ENCODE data around the gene POU2F1. TPM values are rescaled to one million over a fixed set of nuclear protein-coding genes. Genes with fewer than 3 reads are reported as not detected.

POU2F1 gene
- total and polyA plus RNA-seq, 2 donors (not counting 3 experiments of a cell fraction or from before 2014, with no cell fraction given): 6.0 to 12.9 TPM

DNA sequence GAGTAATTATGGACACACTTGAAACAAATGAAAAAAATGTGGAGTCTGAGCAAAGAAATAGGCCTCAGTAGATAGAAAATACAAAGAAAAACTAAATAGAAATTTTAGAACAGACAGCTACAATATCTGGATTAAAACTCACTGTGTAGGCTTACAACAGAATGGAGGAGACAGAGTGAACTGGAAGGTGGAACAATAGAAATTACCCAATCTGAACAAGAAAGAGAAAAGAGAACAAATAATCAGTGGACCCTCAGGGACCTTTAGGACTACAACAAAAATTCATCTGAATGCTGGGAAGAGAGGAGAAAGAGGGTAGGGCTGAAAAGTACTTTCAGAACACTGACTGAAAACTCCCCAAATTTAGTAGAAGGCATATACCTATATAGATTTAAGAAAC lies 90.0 kb downstream of the POU2F1 start:
- FAIRE-seq: no peak
- no peak overlapping the region for H3K9ac ChIP-seq (replicated peaks; ENCODE audit: extremely low read depth, insufficient read depth, low read length)
- intact Hi-C loops (cut with micrococcal nuclease): no loop called here

More for the DNA sequence above, 90.0 kb downstream of the POU2F1 start:
- H3K9me3 ChIP-seq (replicated peaks; ENCODE audit: control insufficient read depth, insufficient read depth, low read length): no peaks in the 10 kb centered on the region
- DNase-seq (ENCODE audit: low read depth, low spot score): no peak
- POLR2A ChIA-PET: no interaction called here
- H2AFZ ChIP-seq (ENCODE audit: low read depth, low read length): no peak overlapping the region
- no peak overlapping the region for H3K4me2 ChIP-seq (ENCODE audit: insufficient read depth, low read length)
- no peak overlapping the region for H3K27ac ChIP-seq (ENCODE audit: insufficient read depth, low read depth, low read length)
- TF ChIP-seq MYC (IDR thresholded peaks at IDR 0.05; ENCODE audit: low read depth, low read length): no peak
- no peak for TF ChIP-seq GATA2 (IDR thresholded peaks at IDR 0.05; ENCODE audit: insufficient read depth, insufficient read length, low read depth, low read length)
- no peak for TF ChIP-seq POLR2AphosphoS5 (IDR thresholded peaks at IDR 0.05; ENCODE audit: insufficient read depth, low read depth, low read length)
- TF ChIP-seq CTCF (IDR thresholded peaks at IDR 0.05; ENCODE audit: extremely low read depth in 1 of 2, insufficient read depth in 1 of 2, low read depth in 1 of 2, low read length in 2 of 2): no peak
- no peak for TF ChIP-seq POLR2A (IDR thresholded peaks at IDR 0.05; ENCODE audit: low read depth, low read length)
- no peak for TF ChIP-seq EZH2 (IDR thresholded peaks at IDR 0.05; ENCODE audit: borderline replicate concordance, low read depth, low read length, severe bottlenecking)
- TF ChIP-seq JUN (IDR thresholded peaks at IDR 0.05; ENCODE audit: borderline replicate concordance, insufficient read depth, insufficient read length, low read depth): no peak
- TF ChIP-seq FOS (IDR thresholded peaks at IDR 0.05; ENCODE audit: borderline replicate concordance, insufficient read depth, low read length): no peak
- TF ChIP-seq MAX (IDR thresholded peaks at IDR 0.05; ENCODE audit: insufficient read depth, insufficient read length): no peak
- H4K20me1 ChIP-seq (replicated peaks; ENCODE audit: control insufficient read depth, extremely low read depth, insufficient read depth, low read length): no peaks in the 10 kb centered on the region
- BruUV-seq (replicated peaks): no TSS peak
- CTCF ChIA-PET: interaction anchor here (0.8 to 1.3 kb wide), 2 partner anchors 37 to 43 kb away, joined by 3 read pairs; no protein-coding TSS in a partner anchor
- H3K36me3 ChIP-seq (ENCODE audit: control insufficient read depth in 2 of 2, extremely low read depth in 1 of 2, insufficient read depth in 2 of 2, low read length in 2 of 2): no peaks in the 10 kb centered on the region
- dilution Hi-C loops (cut with MboI; ENCODE audit: extremely low pct_ligation_motif_present, low sequenced_read_pairs): no loop called here
- H3K4me1 ChIP-seq (ENCODE audit: control insufficient read depth, extremely low read depth, insufficient read depth, low read length): peaks cover under 1% of the 10 kb centered on the region
- H3K4me3 ChIP-seq (replicated peaks in 1 of 3; ENCODE audit: insufficient read depth in 1 of 3, low read depth in 1 of 3, low read length in 3 of 3): no peak overlapping the region
- H3K9me1 ChIP-seq (replicated peaks; ENCODE audit: control insufficient read depth, extremely low read depth, insufficient read depth, low read length): no peaks in the 10 kb centered on the region
- H3K27me3 ChIP-seq (ENCODE audit: control insufficient read depth in 2 of 2, insufficient read depth in 2 of 2, low read length in 2 of 2): no peaks in the 10 kb centered on the region
- no peaks in the 10 kb centered on the region for H3K79me2 ChIP-seq (ENCODE audit: control insufficient read depth, insufficient read depth, low read length)
